ENCODE data around the gene KCNS1. TPM values are rescaled to one million over a fixed set of nuclear protein-coding genes. Genes with fewer than 3 reads are reported as not detected.

The KCNS1 gene
- total and polyA plus RNA-seq, 2 of the 8 experiments (the other 6 are each of a cell fraction or from before 2014, with no cell fraction given) = 1.4 to 1.8 TPM

- POLR2A ChIA-PET (ENCODE audit: partially characterized antibody) = interaction anchor here (0.8 kb wide), 1 partner anchor 11 kb away, joined by 3 read pairs; no protein-coding TSS in a partner anchor
- no peaks in the 10 kb centered on the region for H3K4me1 ChIP-seq (replicated peaks in 1 of 4; ENCODE audit: control insufficient read depth in 3 of 4, insufficient read depth in 4 of 4, low read length in 3 of 4)
- no peak for TF ChIP-seq CBX8 (IDR thresholded peaks at IDR 0.05; ENCODE audit: borderline replicate concordance, low read depth, low read length)
- no peak for TF ChIP-seq SIN3A (conservative IDR thresholded peaks at IDR 0.05 in 1 of 2, IDR thresholded peaks at IDR 0.05 in 1 of 2; ENCODE audit: low read depth in 1 of 2, low read length in 2 of 2)
- TF ChIP-seq GABPA (IDR thresholded peaks at IDR 0.05; ENCODE audit: borderline replicate concordance, insufficient read depth, low read length) = no peak
- TF ChIP-seq EGR1 (IDR thresholded peaks at IDR 0.05; ENCODE audit: borderline replicate concordance, low read depth, low read length) = no peak
Observed at GRCh38 chr20:45121388-45121787, 20.5 kb upstream of the KCNS1 start.

More at GRCh38 chr20:45121388-45121787, 20.5 kb upstream of the KCNS1 start:
- H3K36me3 ChIP-seq (ENCODE audit: control insufficient read depth in 2 of 4, insufficient read depth in 4 of 4, low read length in 3 of 4) = no peaks in the 10 kb centered on the region
- H3K9me3 ChIP-seq (ENCODE audit: insufficient read depth in 2 of 2, low read depth in 1 of 2, low read length in 1 of 2) = 0 out of 4 replicates have a peak, but pooled peaks cover 0 to 7% of the 10 kb centered on the region in 2 experiments
- H3K4me3 ChIP-seq (ENCODE audit: extremely low read depth in 1 of 4, insufficient read depth in 2 of 4, low read depth in 3 of 4, low read length in 4 of 4) = no peak overlapping the region
- no peaks in the 10 kb centered on the region; a peak in 1 of 7 replicates for H3K27me3 ChIP-seq (replicated peaks in 1 of 4; ENCODE audit: control insufficient read depth in 3 of 4, extremely low read depth in 1 of 4, insufficient read depth in 3 of 4, low read length in 3 of 4)
- CTCF ChIA-PET (ENCODE audit: partially characterized antibody) = interaction anchor here (0.8 to 2.7 kb wide), 5 partner anchors 11 to 77 kb away, joined by 3 to 17 read pairs (median 4); no protein-coding TSS in a partner anchor
- no peak overlapping the region for H3K9ac ChIP-seq (replicated peaks in 1 of 4; ENCODE audit: extremely low read depth in 1 of 4, low read depth in 3 of 4, low read length in 3 of 4)
- no peak overlapping the region for H2BK120ac ChIP-seq (replicated peaks; ENCODE audit: low read depth, low read length)
- H3K4me2 ChIP-seq (ENCODE audit: insufficient read depth in 1 of 2, low read depth in 2 of 2, low read length in 2 of 2) = no peak overlapping the region
- no peak overlapping the region for H2BK12ac ChIP-seq (ENCODE audit: low read depth, low read length)
- H2BK15ac ChIP-seq (ENCODE audit: low read length) = no peak overlapping the region
- H2AK5ac ChIP-seq (ENCODE audit: low read depth, low read length) = no peak overlapping the region
- no peak overlapping the region for H3K56ac ChIP-seq (replicated peaks; ENCODE audit: insufficient read length, low read depth, low read length)
- no peak overlapping the region for H2AFZ ChIP-seq (ENCODE audit: low read length)
- no peak for DNase-seq (ENCODE audit: low read depth in 1 of 2, low spot score in 2 of 2)
- H3K18ac ChIP-seq (ENCODE audit: extremely low read depth, low read length) = no peak overlapping the region
- no peak overlapping the region for H3K4ac ChIP-seq (replicated peaks; ENCODE audit: insufficient read length, low read depth, low read length)
- no peak overlapping the region for H2BK20ac ChIP-seq (ENCODE audit: low read length)
- no peak overlapping the region for H3K14ac ChIP-seq (ENCODE audit: insufficient read length)
- no peaks in the 10 kb centered on the region for H3K79me2 ChIP-seq (ENCODE audit: control insufficient read depth in 1 of 2, insufficient read depth in 2 of 2, low read length in 2 of 2)
- H2BK5ac ChIP-seq (ENCODE audit: low read depth, low read length) = no peak overlapping the region
- WGBS, 2 experiments (ENCODE audit: extremely low coverage in 1 of 2, insufficient coverage in 1 of 2, insufficient read length in 1 of 2, insufficient replicate concordance in 2 of 2, low coverage in 1 of 2, low lambda C conversion rate in 2 of 2, missing lambda C conversion rate in 1 of 2) = 93% methylated on average over 2 of the region's 2 CpGs; no CpG with 5 or more reads in 1 of the 2 experiments
- no peak overlapping the region for H4K91ac ChIP-seq (replicated peaks; ENCODE audit: insufficient read length, low read length)
- no peak overlapping the region for H4K8ac ChIP-seq (ENCODE audit: extremely low read depth, insufficient read depth, low read length)
- no peaks in the 10 kb centered on the region for H4K20me1 ChIP-seq (replicated peaks in 1 of 2; ENCODE audit: control insufficient read depth in 1 of 2, insufficient read depth in 2 of 2, low read length in 2 of 2)
- no peak overlapping the region for H3K27ac ChIP-seq (ENCODE audit: low read depth, low read length)
- no peaks in the 10 kb centered on the region for H3K23me2 ChIP-seq (ENCODE audit: low read depth, low read length)
- H3K23ac ChIP-seq (ENCODE audit: insufficient read length) = no peak overlapping the region
- H4K5ac ChIP-seq (ENCODE audit: insufficient read length, low read depth, low read length) = no peak overlapping the region
- no peaks in the 10 kb centered on the region for H3K79me1 ChIP-seq (ENCODE audit: low read depth, low read length)
- no peak for FAIRE-seq
